Neutrophil (primary cell): ENCODE data around the gene PRKG1.

ENCODE experiments used
- H3K27ac ChIP-seq: fragments of 200-600 bp; sonication (generic); 2 replicates; pipeline ENCODE4 v1.5.1; 2016; ENCODE audit warnings: mild to moderate bottlenecking, moderate library complexity
- H3K27me3 ChIP-seq: fragments of 200-600 bp; sonication (generic); 2 replicates; pipeline ENCODE4 v1.6.0; 2016; ENCODE audit warnings: mild to moderate bottlenecking
- H3K36me3 ChIP-seq: fragments of 200-600 bp; sonication (generic); 2 replicates; pipeline ENCODE4 v1.5.1; 2017
- H3K4me1 ChIP-seq, 2 experiments: fragments of 200-600 bp in 1 of 2; sonication (generic) in 1 of 2; 1 replicate in 1 of 2; 2 replicates in 1 of 2; pipeline versions ENCODE4 v1.5.1 to v1.6.1; 2013 to 2016; ENCODE audit warnings: low read depth in 1 of 2, low read length in 1 of 2, mild to moderate bottlenecking in 1 of 2, moderate library complexity in 1 of 2; ENCODE audit not compliant: control insufficient read depth in 1 of 2, insufficient read depth in 1 of 2
- H3K4me3 ChIP-seq, 2 experiments: fragments of 200-600 bp in 1 of 2; sonication (generic) in 1 of 2; 1 replicate in 1 of 2; 2 replicates in 1 of 2; pipeline ENCODE4 v1.5.1; 2013 to 2016; ENCODE audit warnings: low read depth in 1 of 2, low read length in 1 of 2, mild to moderate bottlenecking in 1 of 2, moderate library complexity in 1 of 2
- H3K9me3 ChIP-seq: fragments of 200-600 bp; sonication (generic); 2 replicates; pipeline ENCODE4 v1.5.1; 2016
- TF ChIP-seq, protein P1 (sequence below): fragments of 200-600 bp; sonication (generic); IDR thresholded peaks from 2 replicates; pipeline ENCODE4 v1.5.1; 2016; ENCODE audit warnings: antibody characterized with exemption

The PRKG1 gene

DNA sequence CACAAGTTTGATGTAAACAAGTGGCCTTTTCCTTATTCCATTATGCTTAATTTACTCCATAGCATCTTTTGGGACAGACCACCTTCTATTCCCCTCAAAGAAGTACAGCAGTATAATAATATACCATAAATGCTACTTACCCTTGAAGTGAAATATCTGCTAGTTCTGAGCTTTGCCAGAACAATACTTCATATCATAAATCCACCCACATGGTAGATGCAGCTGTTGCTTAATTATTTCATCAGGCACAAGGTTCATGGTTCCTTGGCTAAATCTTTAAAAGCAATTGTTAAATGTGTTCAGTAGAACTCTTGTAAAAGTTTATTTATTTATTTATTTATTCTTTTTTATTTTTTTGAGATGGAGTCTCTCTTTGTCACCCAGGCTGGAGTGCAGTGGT, 592.2 kb downstream of the PRKG1 start:
- Histone ChIP-seq H3K4me1 (no peaks in the 10 kb centered on the region), H3K36me3 (no peaks in the 10 kb centered on the region), H3K4me3 (no peak overlapping the region), H3K27ac (no peak overlapping the region), H3K9me3 (no peaks in the 10 kb centered on the region), H3K27me3 (no peaks in the 10 kb centered on the region)
- TF ChIP-seq, protein P1, sequence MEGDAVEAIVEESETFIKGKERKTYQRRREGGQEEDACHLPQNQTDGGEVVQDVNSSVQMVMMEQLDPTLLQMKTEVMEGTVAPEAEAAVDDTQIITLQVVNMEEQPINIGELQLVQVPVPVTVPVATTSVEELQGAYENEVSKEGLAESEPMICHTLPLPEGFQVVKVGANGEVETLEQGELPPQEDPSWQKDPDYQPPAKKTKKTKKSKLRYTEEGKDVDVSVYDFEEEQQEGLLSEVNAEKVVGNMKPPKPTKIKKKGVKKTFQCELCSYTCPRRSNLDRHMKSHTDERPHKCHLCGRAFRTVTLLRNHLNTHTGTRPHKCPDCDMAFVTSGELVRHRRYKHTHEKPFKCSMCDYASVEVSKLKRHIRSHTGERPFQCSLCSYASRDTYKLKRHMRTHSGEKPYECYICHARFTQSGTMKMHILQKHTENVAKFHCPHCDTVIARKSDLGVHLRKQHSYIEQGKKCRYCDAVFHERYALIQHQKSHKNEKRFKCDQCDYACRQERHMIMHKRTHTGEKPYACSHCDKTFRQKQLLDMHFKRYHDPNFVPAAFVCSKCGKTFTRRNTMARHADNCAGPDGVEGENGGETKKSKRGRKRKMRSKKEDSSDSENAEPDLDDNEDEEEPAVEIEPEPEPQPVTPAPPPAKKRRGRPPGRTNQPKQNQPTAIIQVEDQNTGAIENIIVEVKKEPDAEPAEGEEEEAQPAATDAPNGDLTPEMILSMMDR = no peak

DNA sequence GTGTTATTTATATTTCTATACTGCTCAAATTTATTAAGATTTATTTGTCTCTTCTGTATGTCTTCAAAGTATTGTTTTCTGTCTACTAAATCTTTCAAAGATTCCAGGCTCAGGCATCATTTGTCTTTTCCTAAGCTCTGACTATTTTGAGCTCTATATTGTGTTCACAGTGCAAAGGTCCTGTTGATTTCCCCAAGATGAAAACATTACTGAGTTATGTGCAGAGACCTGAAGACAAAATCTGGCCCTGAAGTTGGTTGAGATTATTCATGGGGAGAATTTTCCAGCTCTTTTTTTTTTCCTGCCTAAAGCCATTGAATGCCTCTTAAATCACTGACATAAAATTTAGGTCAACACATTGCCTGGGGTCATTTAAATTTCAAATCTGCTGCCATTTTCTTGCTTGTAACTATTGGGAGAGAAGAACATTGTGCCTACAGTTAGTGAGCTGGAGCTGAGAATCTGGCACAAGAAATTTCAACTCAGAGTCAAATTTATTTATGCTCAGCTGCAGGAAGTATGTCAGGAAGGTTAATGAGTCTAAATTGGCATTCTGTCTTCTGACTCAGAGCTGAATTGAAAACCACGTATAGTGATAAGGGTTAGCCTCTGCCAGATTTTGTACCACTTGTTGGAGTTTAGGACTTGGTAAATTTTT, 593.5 kb downstream of the PRKG1 start:
- no peaks in the 10 kb centered on the region for H3K27me3 ChIP-seq
- H3K27ac ChIP-seq = no peak overlapping the region
- TF ChIP-seq, protein P1 = no peak
- H3K4me1 ChIP-seq = no peaks in the 10 kb centered on the region
- no peaks in the 10 kb centered on the region for H3K36me3 ChIP-seq
- H3K4me3 ChIP-seq = no peak overlapping the region
- H3K9me3 ChIP-seq = no peaks in the 10 kb centered on the region

DNA sequence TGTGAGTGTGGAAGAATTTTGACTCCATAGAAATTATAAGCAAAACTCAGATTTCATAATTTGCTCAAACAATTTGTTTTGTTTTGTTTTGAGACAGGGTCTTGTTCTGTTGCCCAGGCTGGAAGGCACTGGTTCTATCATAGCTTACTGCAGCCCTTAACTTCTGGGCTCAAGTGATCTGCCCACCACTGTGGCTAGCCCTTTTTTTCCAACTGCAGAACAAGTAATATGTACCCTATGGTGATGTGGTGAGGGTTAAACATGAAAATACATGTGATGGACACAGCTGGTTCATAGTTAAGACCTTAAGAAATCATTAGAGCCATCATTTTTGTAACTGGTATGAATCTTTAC, 594.0 kb downstream of the PRKG1 start:
- H3K9me3 ChIP-seq = no peaks in the 10 kb centered on the region
- TF ChIP-seq, protein P1 = no peak
- no peaks in the 10 kb centered on the region for H3K4me1 ChIP-seq
- no peak overlapping the region for H3K27ac ChIP-seq
- no peaks in the 10 kb centered on the region for H3K36me3 ChIP-seq
- no peaks in the 10 kb centered on the region for H3K27me3 ChIP-seq
- H3K4me3 ChIP-seq = no peak overlapping the region

DNA sequence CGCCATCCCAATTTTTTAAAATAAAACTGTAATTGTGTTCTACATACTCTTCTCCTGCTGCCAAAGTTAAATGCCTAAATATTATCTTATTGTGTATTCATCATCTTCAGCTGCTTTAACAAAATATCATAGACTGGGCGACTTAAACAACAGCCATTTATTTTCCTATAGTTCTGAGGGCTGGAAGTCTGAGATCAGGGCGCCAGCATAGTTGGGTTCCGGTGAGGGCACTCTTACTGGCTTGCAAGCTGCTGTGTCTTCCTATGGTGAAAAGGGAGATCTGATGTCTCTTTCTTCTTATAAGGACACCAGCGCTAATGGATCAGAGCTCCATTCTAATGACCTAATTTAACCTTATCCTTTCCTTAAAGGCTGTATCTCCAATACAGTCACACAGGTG, 594.8 kb downstream of the PRKG1 start:
- H3K4me3 ChIP-seq = no peak overlapping the region
- no peaks in the 10 kb centered on the region for H3K36me3 ChIP-seq
- H3K4me1 ChIP-seq = no peaks in the 10 kb centered on the region
- no peaks in the 10 kb centered on the region for H3K27me3 ChIP-seq
- H3K9me3 ChIP-seq = no peaks in the 10 kb centered on the region
- TF ChIP-seq, protein P1 = no peak
- no peak overlapping the region for H3K27ac ChIP-seq

DNA sequence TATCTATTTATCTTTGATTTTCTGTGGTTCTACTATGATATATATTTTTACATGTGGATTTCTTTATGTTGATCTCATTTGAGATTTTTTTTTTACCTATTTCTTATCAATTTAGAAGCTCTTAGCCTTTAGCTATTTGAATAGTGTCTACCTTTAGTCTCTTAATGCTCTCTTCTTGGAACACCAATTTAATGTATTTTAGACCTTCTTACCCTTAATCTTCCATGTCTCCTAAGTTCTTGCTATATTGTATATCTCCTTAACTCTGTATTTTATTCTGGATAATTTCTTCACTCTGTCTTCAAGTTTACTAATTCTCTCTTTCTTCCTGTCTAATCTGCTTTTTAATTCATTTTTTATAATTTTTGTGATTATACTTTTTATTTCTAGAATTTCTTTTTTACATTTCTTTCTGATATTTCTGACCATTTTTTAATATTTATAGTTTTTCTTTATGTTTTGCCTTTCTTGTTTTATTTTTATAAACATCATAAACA, 597.8 kb downstream of the PRKG1 start:
- TF ChIP-seq, protein P1 = no peak
- Histone ChIP-seq H3K4me3 (no peak overlapping the region), H3K27me3 (no peaks in the 10 kb centered on the region), H3K9me3 (no peaks in the 10 kb centered on the region), H3K4me1 (no peaks in the 10 kb centered on the region), H3K27ac (no peak overlapping the region), H3K36me3 (no peaks in the 10 kb centered on the region)
